ENCODE data around the gene HCRT. TPM values are rescaled to one million over a fixed set of nuclear protein-coding genes. Genes with fewer than 3 reads are reported as not detected.
"Not testable (repeated sequence)": the region's sequence is repeated elsewhere in the genome, so short reads cannot be mapped to it uniquely, and the experiment has no call there.

HCRT gene, protein sequence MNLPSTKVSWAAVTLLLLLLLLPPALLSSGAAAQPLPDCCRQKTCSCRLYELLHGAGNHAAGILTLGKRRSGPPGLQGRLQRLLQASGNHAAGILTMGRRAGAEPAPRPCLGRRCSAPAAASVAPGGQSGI
- total RNA-seq: not detected

DNA sequence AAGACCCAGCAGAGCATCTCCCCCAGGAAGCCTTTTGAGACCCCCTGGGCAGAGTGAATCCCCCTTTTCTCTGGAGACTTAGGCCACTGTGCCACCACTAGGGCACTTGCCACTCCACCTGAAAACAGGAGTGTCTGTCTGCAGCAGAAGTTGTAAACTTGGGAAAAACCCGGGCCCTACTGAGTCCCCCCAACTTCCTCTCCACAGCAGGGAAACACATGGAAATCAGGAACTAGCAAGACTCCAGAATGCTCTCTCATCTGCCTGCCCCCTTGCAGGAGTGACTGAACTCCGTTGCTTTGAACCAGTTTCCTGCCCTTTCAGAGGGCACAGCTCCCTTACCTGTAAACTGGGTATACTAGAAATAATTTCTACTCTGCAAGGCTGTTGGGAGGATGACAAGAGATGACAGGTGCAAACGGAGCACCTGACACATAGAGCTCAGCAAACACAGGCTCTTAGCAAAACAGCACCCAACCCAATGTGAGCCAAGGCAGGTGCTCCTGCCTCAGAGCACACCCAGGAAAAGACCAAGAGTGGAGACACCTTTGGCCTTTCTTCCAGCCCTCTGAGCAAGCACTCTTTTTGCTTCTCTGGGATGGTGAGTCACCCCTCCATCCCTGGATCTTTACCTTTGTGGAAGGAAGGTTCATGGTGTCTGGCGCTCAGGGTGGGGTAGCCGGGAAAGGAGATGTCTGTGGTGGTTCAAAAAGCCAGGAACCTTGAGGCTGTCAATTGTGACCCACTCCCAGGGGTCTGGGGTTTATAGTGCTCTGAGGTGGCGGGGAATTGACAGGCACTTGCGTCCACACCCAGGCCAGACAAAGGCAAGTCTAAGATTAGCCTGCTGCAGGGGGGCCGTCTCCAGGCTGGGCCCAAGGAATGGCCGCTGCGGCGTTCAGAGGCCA is at the start of gene HCRT:
Gene HCRT (minus strand): TSS at position 740 of the 908 bp plus-strand sequence. CDS start 87 bp downstream, at position 653.
- no peak for ATAC-seq
- no peaks in the 10 kb centered on the region for H3K9me3 Mint-ChIP-seq (ENCODE audit: low read depth)
- no peaks in the 10 kb centered on the region for H3K36me3 Mint-ChIP-seq
- CTCF ChIA-PET: interaction anchor here (0.5 to 5.2 kb wide), 16 partner anchors 7 to 335 kb away, joined by 3 to 29 read pairs (median 6); partner anchors contain the start of genes DNAJC7, GHDC and KAT2A
- peak within 1 kb of the TSS; percentile 98 for H3K4me3 Mint-ChIP-seq
- H3K27me3 Mint-ChIP-seq: peaks cover 23% of the 10 kb centered on the region
- peak within 1 kb of the TSS; percentile 73 for H3K27ac Mint-ChIP-seq
- no peak for DNase-seq
- peaks cover 37% of the 10 kb centered on the region for H3K4me1 Mint-ChIP-seq

DNA sequence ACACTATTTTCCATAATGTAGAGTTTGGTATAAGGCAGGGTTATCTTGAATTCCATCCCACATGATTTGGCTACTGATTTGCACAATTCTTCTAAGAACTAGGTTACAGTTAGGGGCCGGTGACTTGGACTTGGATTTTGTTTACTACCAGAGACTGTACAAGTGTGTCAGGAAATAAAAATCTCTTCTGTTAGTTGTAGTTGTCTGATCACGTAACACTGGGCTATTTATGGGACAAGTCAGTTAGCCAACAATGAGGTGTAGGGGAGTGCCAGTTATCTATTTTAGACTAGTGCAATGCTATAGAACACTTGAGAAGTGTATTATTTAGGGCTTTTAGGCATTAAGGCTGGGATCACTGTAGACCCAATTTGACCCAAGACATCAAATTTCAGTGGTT is 48.7 kb upstream of the HCRT start:
- no peak for DNase-seq
- CTCF ChIA-PET: no interaction called here
- Mint-ChIP-seq H3K36me3 (peaks cover 18% of the 10 kb centered on the region), H3K27me3 (no peaks in the 10 kb centered on the region), H3K27ac (no peak overlapping the region), H3K4me3 (no peak overlapping the region), H3K9me3 (ENCODE audit: low read depth) (no peaks in the 10 kb centered on the region), H3K4me1 (peaks cover 17% of the 10 kb centered on the region)
- ATAC-seq: no peak

DNA sequence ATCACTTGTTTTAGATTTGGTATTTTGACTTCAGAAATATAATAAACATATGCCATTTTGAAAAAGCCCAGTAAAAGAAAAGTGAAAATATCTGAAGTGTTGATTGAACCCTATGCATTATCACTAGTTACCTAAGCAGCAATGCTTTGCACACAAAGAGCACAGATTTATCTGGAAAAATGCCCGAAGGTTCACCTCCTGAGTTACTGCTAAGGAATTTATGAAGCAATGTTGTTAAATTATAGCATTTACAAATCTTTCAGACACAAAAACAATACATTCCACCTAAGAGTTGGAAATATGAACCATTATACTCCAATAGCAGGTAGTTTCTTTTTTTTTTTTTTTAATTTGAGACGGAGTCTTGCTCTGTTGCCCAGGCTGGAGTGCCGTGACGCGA is 47.9 kb upstream of the HCRT start:
- CTCF ChIA-PET: interaction anchor here (1.4 to 1.8 kb wide), 2 partner anchors 11 to 79 kb away, joined by 3 to 7 read pairs; no protein-coding TSS in a partner anchor
- Mint-ChIP-seq H3K27me3 (no peaks in the 10 kb centered on the region), H3K27ac (no peak overlapping the region), H3K36me3 (peaks cover 24% of the 10 kb centered on the region), H3K4me3 (no peak overlapping the region), H3K4me1 (peaks cover 25% of the 10 kb centered on the region), H3K9me3 (ENCODE audit: low read depth) (no peaks in the 10 kb centered on the region)
- ATAC-seq (no peak), DNase-seq (no peak)

DNA sequence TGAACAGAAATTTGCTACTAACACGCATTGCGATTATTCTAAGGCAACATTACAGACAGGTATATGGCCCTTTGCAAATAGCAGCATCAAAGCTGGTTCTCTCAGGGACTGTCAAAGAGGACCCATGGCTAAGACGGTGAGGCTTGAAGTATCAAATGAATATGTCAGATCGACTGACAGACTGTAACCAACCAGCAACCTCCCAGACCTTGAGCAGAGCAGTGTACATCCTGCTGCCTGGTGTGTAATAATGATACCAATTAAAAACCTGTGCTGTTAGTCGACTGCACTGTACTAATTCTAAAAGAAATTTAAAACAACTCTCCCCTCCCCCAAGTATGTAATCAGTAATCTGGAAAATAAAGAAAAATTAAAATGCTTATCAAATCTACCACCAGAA is 45.0 kb upstream of the HCRT start:
- H3K4me3 Mint-ChIP-seq: peak overlapping the region; percentile 16
- peak; percentile 60 for DNase-seq
- peaks cover 30% of the 10 kb centered on the region for H3K4me1 Mint-ChIP-seq
- peak; percentile 98 for ATAC-seq
- H3K27ac Mint-ChIP-seq: peak overlapping the region; percentile 61
- peaks cover 31% of the 10 kb centered on the region for H3K36me3 Mint-ChIP-seq
- H3K9me3 Mint-ChIP-seq (ENCODE audit: low read depth): no peaks in the 10 kb centered on the region
- no peaks in the 10 kb centered on the region for H3K27me3 Mint-ChIP-seq
- CTCF ChIA-PET: interaction anchor here (0.5 to 2.2 kb wide), 4 partner anchors 21 to 267 kb away, joined by 3 to 6 read pairs (median 4); no protein-coding TSS in a partner anchor

DNA sequence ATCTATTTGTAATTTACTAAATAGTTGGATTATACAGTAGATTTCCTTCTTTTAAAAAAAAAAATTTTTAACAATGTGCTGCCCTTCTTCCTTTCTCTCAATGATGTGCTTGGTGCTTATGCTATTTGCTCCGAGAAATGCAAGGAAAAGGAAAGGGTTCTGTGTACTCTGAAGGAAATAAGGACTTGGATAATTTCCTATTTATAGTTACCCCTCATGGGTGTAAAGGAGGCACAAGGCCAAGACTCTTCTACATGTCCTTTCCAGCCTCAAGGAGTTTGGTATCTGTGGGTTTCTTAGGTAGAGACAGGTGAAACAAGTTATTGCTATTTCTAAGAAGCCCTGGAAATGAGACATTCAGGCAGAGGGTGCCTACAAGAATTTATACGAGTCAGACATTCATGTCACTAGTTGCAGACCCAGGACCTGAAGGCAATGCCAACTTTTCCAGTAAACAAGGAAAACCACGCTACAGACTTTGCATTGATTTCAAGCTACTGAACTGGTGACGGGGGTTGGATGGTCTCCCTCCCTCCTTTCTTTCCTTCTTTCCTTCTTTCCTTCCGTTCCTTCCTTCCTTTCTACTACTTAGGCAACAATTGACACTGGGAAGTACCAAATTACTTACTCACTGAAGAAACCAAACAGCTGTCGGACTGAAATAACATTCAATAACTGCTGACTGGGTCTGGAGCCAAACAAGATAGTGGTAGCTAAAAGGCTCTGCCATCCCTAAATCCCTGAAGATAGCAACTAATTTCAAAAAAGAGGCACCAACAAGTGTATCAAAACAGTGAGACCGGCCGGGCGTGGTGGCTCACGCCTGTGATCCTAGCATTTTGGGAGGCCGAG is 42.8 kb upstream of the HCRT start:
- DNase-seq (no peak), ATAC-seq (no peak)
- H3K4me3 Mint-ChIP-seq: no peak overlapping the region
- H3K9me3 Mint-ChIP-seq (ENCODE audit: low read depth): no peaks in the 10 kb centered on the region
- CTCF ChIA-PET: no interaction called here
- peaks cover 30% of the 10 kb centered on the region for H3K4me1 Mint-ChIP-seq
- H3K36me3 Mint-ChIP-seq: peaks cover 33% of the 10 kb centered on the region
- no peaks in the 10 kb centered on the region for H3K27me3 Mint-ChIP-seq
- peak overlapping the region; percentile 54 for H3K27ac Mint-ChIP-seq

DNA sequence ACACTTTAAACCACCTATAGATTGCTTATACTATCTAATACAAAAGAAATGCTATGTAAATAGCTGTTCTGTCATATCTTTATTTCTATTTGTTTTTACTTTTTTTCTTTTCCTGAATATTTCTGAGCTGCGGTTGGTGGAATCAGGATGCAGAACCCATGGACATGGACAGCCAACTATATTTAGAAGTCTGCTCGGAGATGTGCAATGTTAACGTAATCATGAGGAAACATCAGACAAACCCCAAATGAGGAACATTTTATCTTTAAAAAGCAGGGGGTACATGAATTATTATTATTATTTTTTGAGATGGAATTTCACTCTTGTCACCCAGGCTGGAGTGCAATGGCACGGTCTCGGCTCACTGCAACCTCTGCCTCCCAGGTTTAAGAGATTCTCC is 40.4 kb upstream of the HCRT start:
- CTCF ChIA-PET: no interaction called here
- no peak overlapping the region for H3K27ac Mint-ChIP-seq
- H3K27me3 Mint-ChIP-seq: no peaks in the 10 kb centered on the region
- no peak overlapping the region for H3K4me3 Mint-ChIP-seq
- ATAC-seq: no peak
- peaks cover 30% of the 10 kb centered on the region for H3K36me3 Mint-ChIP-seq
- peaks cover 24% of the 10 kb centered on the region for H3K4me1 Mint-ChIP-seq
- H3K9me3 Mint-ChIP-seq (ENCODE audit: low read depth): no peaks in the 10 kb centered on the region
- DNase-seq: no peak

DNA sequence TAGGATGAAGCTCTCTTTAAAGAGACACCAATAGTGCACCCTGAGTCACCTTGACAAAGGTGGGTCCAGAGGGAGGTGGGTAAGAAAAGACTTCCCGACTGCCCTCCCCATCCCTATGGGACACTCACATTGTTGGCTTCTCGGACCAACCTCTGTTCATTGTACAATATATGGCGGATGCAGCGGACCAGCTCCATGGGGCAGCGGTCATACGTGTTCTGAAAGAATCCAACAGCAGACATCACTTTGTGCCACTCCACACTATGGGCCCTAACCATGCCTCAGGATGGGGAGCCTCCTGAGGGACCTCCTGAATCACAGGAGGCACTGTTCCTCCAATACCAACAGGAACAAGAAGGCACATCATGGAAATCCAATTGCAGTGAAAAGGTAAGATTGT is 39.4 kb upstream of the HCRT start:
- H3K27ac Mint-ChIP-seq: no peak overlapping the region
- peaks cover 24% of the 10 kb centered on the region for H3K36me3 Mint-ChIP-seq
- no peak overlapping the region for H3K4me3 Mint-ChIP-seq
- CTCF ChIA-PET: interaction anchor here (0.6 to 1.3 kb wide), 2 partner anchors 25 to 64 kb away, joined by 3 read pairs; no protein-coding TSS in a partner anchor
- peaks cover 16% of the 10 kb centered on the region for H3K4me1 Mint-ChIP-seq
- ATAC-seq: no peak
- no peak for DNase-seq
- H3K9me3 Mint-ChIP-seq (ENCODE audit: low read depth): no peaks in the 10 kb centered on the region
- no peaks in the 10 kb centered on the region for H3K27me3 Mint-ChIP-seq

DNA sequence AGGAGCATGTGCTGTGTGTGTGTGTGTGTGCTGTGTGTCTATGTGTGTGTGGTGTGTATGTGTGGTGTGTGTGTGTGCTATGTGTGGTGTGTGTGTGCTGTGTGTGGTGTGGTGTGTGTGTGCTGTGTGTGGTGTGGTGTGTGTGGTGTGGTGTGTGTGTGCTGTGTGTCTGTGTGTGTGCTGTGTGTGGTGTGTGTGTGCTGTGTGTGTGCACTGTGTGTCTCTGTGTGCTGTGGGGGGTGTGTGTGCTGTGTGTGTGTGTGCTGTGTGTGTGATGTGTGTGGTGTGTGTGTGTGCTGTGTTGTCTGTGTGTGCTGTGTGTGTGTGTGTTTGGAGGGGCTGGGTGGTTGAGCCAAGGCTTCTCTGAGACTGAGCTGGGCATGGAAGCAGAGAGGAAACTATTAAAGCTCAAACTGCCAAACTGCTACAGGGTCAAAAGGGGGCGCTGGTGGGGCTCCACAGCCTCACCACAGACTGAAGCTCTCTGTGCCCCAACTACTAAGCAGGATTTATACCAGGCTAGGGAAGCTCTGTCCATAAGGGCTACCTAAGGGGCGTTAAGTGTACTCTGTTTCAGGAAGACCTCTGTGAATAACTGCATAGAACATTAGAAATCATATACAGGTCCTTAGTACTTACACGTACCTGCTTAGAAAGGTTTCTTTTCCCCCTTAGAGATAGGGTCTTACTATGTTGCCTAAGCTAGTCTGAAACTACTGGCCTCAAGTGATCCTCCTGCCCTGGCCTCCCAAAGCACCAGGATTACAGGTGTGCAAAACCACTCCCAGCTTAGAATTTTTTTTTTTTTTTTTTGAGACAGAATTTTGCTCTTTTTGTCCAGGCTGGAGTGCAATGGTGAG is 36.9 kb upstream of the HCRT start:
- peak overlapping the region; percentile 52 for H3K27ac Mint-ChIP-seq
- DNase-seq (peak; percentile 68), ATAC-seq (peak; percentile 83)
- H3K4me1 Mint-ChIP-seq: peaks cover 4% of the 10 kb centered on the region
- H3K4me3 Mint-ChIP-seq: no peak overlapping the region
- H3K27me3 Mint-ChIP-seq: no peaks in the 10 kb centered on the region
- no peaks in the 10 kb centered on the region for H3K9me3 Mint-ChIP-seq (ENCODE audit: low read depth)
- H3K36me3 Mint-ChIP-seq: peaks cover 24% of the 10 kb centered on the region
- CTCF ChIA-PET: interaction anchor here (0.6 to 2.4 kb wide), 39 partner anchors 10 to 356 kb away, joined by 3 to 51 read pairs (median 5); partner anchors contain the start of genes GHDC, STAT5A and STAT5B

DNA sequence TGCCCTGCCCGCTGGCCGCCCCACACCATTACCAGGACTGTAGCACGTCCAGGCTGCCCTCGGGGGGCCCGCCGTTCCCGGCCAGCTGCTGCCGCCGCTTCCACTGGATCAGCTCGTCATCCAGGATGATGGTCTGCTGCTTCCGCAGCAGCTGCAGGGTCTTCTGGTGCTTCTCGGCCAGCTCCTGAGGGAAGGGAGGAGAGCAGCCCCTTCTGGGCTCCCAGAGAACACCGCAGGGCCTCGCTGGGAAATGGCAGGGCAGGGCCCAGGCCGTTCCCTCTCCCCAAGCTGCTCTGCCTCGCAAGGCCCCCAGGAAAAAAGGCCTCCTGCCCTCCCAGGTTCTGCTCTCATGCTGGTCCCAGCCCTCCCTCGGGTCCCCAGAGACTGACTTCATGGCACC is 34.0 kb upstream of the HCRT start:
- H3K4me3 Mint-ChIP-seq; H3K9me3 Mint-ChIP-seq (ENCODE audit: low read depth); ATAC-seq; H3K27ac Mint-ChIP-seq; DNase-seq; H3K27me3 Mint-ChIP-seq; H3K4me1 Mint-ChIP-seq; CTCF ChIA-PET: not testable (repeated sequence)
- peaks cover 28% of the 10 kb centered on the region for H3K36me3 Mint-ChIP-seq

DNA sequence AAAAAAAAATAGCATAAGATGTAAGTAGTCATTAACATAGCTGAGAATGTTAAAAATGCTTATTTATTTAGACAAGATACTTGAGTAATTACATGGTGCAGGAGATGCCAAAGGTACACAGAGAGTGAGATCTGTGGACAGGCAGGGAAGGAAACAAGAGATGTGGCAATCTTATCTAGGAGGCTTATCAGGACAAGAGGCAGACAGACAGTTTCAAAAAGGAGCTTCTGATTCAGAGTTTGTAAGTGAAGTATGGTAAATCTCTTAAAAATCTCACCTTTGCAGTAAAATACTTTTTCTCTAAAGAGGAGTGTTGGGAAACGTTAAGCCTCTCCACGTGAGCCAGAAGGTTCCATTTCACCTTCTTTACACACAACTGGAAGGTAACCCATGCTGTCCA is 28.9 kb upstream of the HCRT start:
- no peak for ATAC-seq
- peak overlapping the region; percentile 17 for H3K27ac Mint-ChIP-seq
- H3K9me3 Mint-ChIP-seq (ENCODE audit: low read depth): no peaks in the 10 kb centered on the region
- no peak for DNase-seq
- no peaks in the 10 kb centered on the region for H3K27me3 Mint-ChIP-seq
- H3K4me3 Mint-ChIP-seq: no peak overlapping the region
- peaks cover 38% of the 10 kb centered on the region for H3K36me3 Mint-ChIP-seq
- no peaks in the 10 kb centered on the region for H3K4me1 Mint-ChIP-seq
- CTCF ChIA-PET: interaction anchor here (0.7 to 1.2 kb wide), 3 partner anchors 13 to 188 kb away, joined by 3 read pairs; no protein-coding TSS in a partner anchor

DNA sequence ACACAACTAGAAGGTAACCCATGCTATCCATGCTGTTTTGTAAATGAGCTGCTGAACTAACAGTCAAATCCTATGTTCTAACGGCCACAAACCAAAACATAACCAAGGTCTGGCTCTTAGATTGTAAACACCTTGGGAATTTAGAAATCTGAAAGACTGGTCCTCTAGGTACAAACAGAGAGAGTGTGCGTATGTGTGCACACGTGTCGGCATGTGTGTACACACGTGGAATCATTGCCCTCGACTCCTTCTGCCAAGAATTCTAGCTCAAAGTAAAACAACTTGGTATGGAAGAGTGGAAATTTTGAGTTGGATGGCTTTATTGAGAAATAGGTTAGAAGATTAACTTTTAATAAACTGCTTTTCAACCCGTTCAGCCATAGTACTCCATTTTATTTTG is 27.1 kb upstream of the HCRT start:
- DNase-seq (no peak), ATAC-seq (no peak)
- Mint-ChIP-seq H3K27ac (no peak overlapping the region), H3K4me1 (no peaks in the 10 kb centered on the region), H3K36me3 (peaks cover 38% of the 10 kb centered on the region), H3K27me3 (no peaks in the 10 kb centered on the region), H3K4me3 (no peak overlapping the region), H3K9me3 (ENCODE audit: low read depth) (no peaks in the 10 kb centered on the region)
- CTCF ChIA-PET: interaction anchor here (1.9 kb wide), 1 partner anchor 9 kb away, joined by 7 read pairs; no protein-coding TSS in a partner anchor

DNA sequence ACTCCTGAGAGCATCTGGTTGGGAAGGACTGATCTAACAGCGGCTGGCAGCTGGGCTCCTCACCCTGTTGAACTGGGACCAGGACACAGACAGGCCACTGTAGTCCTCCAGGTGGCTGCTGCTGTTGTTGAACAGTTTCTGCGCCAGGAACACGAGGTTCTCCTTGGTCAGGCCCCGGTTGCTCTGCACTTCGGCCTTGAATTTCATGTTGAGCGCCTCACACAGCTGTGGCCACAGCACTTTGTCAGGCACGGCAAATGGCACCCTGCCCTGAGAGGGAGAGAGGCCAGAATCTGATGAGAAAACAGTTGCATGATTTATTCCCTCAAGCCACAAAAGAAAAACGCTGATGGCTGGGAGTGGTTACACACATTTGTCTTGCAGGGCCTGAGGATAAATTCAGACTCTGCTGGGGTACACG is 26.7 kb upstream of the HCRT start:
- not testable (repeated sequence) for H3K4me3 Mint-ChIP-seq; H3K27ac Mint-ChIP-seq; H3K4me1 Mint-ChIP-seq; H3K9me3 Mint-ChIP-seq (ENCODE audit: low read depth); ATAC-seq; H3K27me3 Mint-ChIP-seq; DNase-seq
- peaks cover 37% of the 10 kb centered on the region for H3K36me3 Mint-ChIP-seq
- CTCF ChIA-PET: interaction anchor here (1.9 kb wide), 1 partner anchor 10 kb away, joined by 7 read pairs; no protein-coding TSS in a partner anchor

All from activated CD8-positive, alpha-beta memory T cell treated with anti-CD3 and anti-CD28 coated beads, Interleukin-2, amount 10 ng/mL, durations not matched to agents 7 days and 5 days (primary cell).